HG02943 (cell line): ENCODE data around the gene CDC14A.
"Not testable (repeated sequence)": the region's sequence is repeated elsewhere in the genome, so short reads cannot be mapped to it uniquely, and the experiment has no call there.

Source experiments
- ATAC-seq: cut with Tn5 transposase; IDR thresholded peaks from one replicate; pipeline ENCODE4 v1.9.1; 2021; ENCODE audit warnings: mild to moderate bottlenecking, low read depth, moderate library complexity; ENCODE audit not compliant: unreplicated experiment

The CDC14A gene, protein sequence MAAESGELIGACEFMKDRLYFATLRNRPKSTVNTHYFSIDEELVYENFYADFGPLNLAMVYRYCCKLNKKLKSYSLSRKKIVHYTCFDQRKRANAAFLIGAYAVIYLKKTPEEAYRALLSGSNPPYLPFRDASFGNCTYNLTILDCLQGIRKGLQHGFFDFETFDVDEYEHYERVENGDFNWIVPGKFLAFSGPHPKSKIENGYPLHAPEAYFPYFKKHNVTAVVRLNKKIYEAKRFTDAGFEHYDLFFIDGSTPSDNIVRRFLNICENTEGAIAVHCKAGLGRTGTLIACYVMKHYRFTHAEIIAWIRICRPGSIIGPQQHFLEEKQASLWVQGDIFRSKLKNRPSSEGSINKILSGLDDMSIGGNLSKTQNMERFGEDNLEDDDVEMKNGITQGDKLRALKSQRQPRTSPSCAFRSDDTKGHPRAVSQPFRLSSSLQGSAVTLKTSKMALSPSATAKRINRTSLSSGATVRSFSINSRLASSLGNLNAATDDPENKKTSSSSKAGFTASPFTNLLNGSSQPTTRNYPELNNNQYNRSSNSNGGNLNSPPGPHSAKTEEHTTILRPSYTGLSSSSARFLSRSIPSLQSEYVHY

DNA sequence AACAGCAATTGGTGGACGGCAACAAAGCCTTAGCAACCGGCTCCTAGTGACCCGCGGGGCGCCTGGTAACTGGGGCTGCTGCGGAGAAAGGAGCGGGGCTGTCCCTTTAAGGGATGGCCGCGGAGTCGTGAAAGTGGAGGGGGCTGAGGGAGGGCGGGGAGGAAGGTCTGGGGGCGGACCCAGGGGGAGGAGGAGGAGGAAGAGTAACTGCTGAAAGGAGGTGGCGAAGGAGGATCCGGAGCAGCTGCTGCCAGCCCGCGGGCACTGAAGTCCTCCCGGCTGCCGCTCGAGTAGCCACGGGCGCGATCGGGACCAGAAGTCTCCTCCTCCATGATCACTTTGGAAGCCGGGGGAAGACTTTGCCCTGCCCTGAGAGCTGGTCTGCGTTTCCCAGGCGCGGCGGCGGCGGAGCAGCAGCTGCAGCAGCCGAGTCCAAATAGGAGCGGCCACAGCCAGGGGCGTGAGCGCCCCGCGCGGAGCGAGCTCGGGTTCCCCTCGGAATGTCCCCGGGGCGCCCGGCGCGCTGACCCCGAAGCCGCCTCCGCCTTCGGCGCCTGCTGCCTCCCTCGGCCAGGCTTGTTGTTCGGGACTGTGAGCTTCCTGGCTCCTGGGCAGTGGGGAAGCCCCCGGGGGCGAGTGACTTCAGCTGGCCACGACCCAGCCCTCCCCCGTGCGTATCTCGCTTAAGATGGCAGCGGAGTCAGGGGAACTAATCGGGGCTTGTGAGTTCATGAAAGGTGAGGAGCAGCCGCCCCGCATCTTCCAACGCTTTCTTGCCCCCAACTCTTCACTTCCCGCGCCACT, at the start of gene CDC14A:
CDC14A (plus strand) TSS at position 240 of the 804 bp plus-strand sequence; CDS start at position 689, 449 bp downstream.
- ATAC-seq = peak; percentile 61

DNA sequence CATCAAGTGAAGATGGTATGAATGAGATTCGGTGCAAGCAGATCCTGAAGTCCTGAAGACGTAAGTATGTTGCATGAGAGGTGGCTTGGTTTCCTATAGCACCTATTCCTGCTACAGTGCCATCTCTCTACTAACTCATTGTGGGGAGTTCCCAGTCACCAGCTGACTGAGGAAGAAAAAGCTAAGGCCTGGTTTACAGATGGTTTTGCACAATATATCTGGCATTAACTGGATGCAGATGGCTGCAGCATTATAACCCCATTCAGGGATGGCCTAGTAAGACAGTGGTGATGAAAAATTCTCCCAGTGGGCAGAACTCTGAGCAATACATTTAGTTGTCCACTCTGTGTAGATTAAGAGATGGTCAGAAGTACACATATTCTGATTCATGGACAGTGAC, 49.6 kb upstream of the CDC14A start:
- no peak for ATAC-seq

DNA sequence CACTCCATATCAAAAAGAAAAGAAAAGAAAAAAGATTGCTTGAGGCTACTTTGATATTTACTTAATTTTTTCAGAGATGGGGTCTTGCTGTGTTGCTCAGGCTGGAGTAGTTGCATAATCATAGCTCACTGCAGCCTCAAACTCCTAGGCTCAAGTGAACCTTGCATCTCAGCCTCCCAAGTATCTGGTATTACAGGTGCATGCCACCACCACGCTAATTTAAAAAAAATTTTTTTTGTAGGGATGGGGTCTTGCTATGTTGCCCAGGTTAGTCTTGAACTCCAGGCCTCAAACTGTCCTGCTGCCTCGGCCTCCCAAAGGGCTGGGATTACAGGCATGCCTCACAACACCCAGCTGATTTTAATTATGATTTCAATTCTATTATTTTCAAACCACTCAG, 48.1 kb upstream of the CDC14A start:
- no peak for ATAC-seq

DNA sequence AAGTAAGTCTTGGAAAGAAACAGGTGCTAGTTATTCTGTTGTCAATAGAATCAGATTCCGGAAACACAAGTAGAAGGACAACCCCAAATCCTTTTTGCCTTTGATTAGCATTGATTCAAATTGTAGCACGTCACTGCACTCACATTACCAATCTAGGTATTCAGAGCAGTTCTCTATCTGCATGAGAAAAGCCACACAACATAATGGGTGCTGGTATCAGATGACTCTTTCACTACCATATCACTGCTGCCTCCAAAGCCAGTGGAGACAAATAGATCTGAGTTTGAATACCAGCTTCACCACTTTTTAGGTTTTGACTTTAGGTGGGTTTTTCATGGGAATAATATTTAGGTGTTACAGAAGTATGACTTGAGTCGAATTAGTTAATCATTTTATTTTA, 47.4 kb upstream of the CDC14A start:
- no peak for ATAC-seq

DNA sequence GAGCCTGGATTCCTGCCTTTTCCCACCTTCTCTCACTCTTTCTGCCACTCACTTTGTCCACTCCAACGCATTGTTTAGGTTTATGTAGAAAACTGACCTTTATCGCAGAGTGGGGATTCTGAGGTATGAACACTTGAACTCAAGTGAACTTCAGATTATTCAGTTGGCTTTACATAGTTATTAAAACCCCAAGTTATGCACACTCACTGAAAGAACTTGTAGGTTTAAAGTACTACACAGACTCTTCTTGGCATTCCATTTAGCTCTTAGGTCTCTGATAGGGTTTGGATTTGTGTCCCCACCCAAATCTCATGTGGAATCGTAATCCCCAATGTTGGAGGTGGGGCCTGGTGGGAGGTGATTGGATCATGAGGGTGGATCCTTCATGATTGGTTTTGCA, 46.4 kb upstream of the CDC14A start:
- ATAC-seq = no peak

DNA sequence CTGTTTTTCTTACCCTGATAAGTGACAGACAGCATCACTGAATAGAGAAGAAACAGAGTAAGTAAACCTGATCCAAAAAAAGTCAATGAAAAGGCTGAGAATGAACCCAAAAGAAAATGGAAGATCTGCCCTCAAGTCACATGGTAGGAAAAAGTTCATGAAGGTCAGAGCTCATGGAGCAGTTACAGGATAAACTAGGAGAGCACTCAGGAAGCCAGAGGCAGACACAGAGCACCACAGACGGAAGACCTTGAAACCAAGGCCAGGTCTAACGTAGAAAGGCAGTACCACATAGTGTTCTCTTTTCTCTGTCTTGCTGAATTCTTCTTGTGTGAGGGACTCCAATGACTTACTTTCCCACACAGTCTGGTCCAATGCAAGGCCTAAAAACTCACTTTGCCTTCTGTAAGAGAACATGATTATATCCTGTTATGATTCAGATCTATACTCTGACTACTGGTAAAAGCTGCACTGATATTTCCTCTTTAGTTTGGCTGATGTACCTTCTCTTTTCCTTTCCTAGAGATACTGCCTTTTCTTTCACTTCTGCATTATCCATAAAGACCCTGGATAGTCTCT, 45.5 kb upstream of the CDC14A start:
- ATAC-seq = no peak

DNA sequence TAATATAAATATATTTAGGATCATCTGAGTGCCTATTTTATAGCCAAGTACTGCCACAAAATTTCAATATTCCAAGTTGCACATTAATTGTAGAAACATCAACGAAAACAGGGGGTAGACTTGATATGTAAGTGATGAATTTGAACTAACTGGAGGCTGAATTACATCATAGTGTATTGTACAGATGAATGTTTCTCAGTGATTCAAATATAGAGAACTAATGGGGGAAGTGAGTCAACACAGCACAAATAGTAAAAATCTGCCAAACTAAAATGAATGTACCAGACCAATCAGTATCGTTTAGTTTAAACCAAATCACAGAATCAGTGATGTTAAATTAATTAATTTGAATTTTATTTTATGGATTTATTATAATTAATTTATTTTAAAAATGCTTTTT, 43.5 kb upstream of the CDC14A start:
- no peak for ATAC-seq

DNA sequence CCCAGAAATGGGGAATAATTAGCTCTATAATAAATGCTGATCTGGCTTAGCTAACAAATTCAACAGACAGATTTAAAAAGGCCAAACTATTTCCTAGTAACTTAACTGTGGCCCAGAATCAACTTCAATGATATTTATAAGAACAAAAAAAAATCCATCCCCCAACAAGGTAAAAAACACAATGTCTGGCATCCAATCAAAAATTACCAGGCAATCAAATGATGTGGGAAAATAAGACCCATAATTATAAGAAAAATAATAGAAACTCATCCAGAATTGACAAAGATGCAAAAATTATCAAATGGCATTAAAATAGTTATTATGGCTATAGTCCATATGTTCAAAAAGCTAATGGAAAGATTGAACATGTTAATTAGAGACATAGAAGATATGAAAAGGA, 42.4 kb upstream of the CDC14A start:
- ATAC-seq = no peak

DNA sequence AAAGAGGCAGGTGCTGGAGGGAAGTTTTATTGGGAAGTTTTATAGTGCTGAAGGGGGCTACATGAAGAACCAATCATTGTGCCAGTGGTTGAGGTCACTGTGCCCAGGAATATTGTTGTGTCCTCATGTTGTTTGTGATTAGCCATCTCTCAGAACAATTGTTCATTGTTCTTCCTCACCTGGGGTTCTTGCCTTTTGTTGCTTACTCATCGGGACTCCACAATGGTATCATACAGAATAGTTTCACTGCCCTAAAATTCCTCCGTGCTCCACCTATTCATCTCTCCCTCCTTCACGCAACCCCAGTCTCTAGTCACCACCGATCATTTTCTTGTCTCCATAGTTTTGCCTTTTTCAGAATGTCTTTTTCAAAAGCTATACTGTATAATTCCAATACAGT, 38.9 kb upstream of the CDC14A start:
- no peak for ATAC-seq

DNA sequence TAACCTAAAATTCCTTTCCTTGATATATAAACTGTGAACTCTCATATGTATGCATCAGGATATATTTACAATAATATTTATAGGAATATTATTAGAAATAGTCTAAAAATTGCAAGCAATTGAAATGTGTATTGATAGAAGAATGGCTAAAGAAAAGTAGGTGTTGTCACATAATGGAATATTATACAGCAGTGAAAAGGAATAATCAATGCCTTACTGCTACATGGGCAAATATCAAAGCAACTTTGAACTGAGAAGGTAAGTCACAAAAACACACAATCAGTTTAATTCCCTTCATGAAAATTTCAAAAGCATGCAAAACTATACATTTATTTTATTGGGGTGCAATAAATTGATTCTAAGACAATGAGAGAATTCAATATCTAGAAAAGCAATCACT, 35.7 kb upstream of the CDC14A start:
- no peak for ATAC-seq

DNA sequence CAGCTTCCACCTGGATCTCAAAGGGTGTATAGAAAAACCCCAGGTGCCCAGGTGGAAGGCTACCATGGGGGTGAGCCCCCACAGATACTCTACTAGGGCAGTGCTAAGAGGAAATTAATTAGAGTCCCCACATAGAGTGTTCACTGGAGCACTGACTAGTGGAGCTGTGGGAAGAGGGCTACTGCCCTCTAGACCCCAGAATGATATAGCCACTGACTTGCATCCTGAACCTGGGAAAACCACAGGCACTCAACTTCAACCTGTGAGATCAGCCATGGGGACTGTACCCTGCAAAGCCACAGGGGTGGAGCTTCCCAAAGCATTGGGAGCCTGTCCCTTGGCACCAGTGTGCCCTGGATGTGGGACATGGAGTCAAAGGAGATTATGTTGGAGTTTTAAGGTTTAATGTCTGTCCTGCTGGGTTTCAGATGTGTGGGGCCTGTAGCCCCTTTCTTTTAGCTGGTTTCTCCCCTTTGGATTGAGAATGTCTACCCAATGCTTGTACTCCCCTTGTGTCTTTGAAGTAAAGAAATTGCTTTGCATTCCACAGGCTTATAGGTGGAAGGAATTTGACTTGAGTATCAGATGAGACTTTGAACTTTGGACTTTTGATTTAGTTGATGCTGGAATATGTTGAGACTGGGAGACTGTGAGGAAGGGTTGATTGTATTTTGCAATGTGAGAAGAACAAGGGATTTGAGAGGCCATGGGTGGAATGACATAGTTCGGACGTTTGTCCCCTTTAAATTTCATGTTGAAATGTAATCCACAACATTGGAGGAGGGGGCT, 31.8 kb upstream of the CDC14A start:
- ATAC-seq = no peak

DNA sequence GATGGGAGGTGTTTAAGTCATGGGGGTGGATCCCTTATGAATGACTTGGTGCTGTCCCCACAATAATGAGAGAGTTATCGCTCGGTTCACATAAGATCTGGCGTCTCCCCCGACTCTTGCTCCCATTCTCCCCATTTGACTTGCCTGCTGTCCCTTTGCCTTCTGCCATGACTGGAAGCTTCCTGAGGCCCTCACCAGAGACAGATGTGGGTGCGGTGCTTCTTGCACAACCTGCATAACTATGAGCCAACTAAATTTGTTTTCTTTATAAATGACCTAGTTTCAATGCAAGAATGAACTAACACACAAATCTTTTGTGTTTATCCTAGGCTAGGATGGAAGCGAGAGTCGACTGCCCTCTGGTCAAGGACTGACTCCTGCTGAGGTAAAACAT, 31.2 kb upstream of the CDC14A start:
- no peak for ATAC-seq

DNA sequence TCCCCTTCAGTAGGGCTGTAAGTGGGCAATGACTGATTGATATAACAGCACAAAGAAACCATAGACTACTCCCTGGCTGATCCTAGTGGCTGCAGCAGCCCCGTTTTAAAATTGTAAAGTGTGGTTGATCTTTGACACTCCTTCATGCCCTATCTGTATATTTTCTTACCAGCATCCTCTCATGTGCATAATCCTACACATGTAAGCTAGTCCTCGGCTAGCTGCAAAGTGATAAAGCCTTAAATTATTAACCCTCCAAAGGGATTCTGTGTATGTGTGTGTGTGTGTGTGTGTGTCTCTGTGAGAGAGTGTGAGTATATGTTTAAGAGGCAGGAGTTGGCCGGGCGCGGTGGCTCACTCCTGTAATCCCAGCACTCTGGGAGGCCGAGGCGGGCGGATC, 30.8 kb upstream of the CDC14A start:
- no peak for ATAC-seq

DNA sequence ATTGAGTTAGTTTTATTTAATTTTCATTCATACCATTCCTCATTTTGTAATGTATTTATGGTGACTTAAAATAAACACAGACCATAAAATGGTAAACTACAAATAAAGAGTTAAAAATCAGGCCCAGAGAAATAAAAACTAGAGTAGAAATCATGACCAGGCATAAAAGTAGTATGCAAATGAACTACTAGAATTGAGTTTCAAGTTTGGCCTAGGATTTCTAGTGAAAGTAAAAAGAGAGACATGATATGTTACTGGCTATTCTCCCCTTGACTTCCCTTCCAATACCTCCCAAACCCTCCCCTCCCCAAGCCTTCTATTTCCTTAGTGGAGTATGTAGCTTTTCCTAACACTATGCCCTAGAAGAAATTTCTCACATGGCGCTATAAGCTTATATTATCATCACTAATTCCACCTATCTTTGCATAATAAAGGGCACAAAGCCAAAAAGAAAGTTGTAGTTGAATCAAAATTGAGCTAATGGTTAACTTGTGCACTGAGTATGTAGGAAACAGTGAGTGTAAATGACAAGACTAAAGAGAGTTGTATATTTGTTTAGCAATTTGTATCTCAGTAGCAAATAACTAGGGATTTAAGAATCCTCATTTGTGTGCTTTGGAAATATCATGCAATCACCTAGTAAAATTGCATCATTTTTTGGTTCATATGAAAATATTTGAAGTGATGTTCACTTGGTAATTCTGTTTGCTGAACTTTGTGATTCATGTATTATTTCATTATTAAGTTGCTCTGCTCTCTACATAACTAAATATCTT, 29.7 kb upstream of the CDC14A start:
- ATAC-seq = no peak

DNA sequence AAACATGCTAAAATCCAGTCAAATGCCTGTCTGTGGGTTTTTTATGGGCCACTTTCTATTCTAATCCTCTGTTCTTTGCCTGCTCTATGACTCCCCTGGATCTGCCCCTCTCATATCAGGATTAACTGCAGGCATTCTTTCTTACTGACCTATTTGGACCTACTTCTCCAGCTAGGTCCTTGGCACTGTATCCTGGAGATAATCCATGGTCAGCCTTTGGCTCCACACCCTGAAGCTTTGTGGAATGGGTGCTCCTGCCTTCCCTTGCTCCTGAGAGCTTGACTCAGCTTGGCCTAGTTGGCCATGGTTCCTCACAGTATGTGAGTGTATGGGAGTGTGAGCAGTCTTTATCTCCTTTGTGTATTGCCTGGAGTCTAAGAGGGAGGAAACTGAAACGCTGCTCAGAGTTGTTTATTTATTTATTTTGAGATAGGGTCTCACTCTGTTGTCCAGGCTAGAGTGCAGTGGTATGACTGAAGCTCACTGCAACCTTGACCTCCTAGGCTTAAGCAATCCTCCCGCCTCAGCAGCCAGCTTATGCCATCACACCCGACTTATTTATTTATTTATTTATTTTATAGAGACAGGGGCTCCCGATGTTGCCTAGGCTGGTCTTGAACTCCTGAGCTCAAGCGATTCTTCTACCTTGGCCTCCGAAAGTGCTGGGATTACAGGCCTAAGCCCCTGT, 28.7 kb upstream of the CDC14A start:
- ATAC-seq = no peak

DNA sequence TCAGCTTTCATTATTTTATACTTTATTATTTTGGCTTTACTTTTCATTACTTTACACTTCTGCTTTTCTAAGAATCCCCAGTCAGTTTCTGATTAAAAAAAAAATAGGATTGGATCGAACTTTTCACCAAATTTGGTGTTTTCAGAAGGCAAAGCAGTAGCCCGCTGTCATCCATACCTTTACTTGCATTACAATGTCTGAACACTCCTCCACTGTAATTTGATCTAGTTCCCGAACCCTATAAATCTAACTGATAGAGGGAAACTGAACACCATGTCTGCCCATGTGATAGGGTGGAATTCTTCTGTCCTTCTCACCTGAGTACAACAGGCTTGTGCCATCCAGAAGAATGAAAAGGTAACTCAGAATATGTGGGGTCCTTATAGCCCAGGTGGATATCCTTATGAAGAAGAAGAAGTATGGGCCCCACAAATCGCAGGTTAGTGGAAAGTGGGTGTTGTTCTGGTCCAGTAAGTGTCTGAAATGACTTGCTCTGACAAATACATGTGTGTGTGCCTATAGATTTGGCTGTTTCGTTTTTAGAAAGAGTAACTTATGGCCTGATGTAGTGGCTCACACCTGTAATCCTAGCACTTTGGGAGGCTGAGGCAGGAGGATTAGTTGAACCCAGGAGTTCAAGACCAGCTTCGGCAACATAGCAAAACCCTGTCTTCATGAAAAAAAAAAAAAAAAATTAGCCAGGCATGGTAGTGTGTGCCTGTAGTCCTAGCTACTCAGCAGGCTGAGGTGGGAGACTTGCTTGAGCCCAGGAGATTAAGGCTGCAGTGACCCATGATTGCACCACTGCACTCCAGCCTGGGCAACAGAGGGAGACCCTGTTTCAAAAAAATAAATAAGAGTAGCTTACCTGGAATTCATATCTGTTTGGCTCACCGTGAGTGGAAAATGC, 26.6 kb upstream of the CDC14A start:
- ATAC-seq = no peak

DNA sequence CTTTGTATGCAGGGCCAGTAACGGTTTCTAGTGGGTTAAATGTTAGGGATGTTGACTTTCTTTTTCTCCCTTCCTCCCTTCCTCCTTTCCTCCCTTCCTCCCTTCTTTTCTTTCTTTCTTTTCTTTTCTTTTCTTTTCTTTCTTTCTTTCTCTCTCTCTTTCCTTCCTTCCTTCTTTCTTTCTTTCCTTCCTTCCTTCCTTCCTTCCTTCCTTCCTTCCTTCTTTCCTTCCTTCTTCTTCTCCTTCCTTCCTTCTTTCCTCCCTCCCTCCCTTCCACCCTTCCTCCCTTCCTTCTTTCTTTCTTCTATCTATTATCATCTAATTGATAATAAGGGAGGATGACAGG, 26.0 kb upstream of the CDC14A start:
- not testable (repeated sequence) for ATAC-seq

DNA sequence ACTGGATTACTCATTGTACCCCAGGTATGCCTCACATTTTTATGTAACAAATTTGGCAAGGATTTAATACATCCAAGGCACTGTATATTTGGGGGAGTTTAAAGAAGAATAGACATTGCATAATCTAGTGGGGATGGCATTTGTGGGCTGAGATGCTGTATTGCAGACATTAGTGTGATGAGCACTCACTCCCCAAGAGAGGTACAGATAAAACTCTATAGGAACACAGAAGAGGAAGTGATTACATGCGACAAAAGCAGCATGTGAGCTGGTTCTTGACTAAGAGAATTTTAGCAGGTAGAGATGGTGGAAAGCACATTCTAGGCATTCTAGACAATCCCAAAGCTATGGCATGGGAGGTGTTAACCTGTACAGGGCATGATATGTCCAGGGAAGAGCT, 24.2 kb upstream of the CDC14A start:
- no peak for ATAC-seq
